Epithelial cell of esophagus (primary cell): ENCODE measurements around the gene PTPMT1.

Source experiments
- DNase-seq: peaks from one replicate; pipeline ENCODE4 v3.0.0; 2010; ENCODE audit warnings: low read depth
- H3K4me3 ChIP-seq: 2 replicates; pipeline ENCODE4 v1.5.1; 2011; ENCODE audit warnings: mild to moderate bottlenecking, low read length, control low read depth
- CTCF ChIP-seq: IDR thresholded peaks from 2 replicates; pipeline ENCODE4 v1.5.1; 2011; ENCODE audit warnings: low read depth, mild to moderate bottlenecking, low read length, control low read depth, inconsistent platforms; ENCODE audit not compliant: insufficient read depth; ENCODE audit errors: missing control alignments

PTPMT1 gene

GRCh38 chr11:47595967-47596366, 30.6 kb downstream of the PTPMT1 start:
- DNase-seq = no peak
- TF ChIP-seq CTCF = no peak
- no peak overlapping the region for H3K4me3 ChIP-seq

DNA sequence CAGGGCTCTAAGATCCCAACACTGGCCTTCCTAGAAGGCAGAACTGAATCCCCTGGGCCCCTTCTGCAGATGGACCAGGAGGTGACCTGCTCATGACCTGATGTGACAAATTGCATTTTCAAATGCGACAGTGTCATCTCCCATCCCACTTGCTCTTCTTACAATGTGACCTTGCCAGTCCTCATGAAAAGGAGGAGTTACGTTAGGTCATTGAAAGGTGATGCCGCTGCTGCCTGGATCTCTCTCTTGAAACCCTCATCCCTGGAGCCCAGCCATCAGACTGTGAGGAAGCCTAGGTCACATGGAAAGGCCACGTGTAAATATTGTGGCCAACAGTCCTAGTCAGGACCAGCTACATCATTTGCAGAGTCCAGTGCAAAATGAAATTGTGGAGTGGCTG, 34.5 kb downstream of the PTPMT1 start:
- no peak overlapping the region for H3K4me3 ChIP-seq
- no peak for TF ChIP-seq CTCF

DNA sequence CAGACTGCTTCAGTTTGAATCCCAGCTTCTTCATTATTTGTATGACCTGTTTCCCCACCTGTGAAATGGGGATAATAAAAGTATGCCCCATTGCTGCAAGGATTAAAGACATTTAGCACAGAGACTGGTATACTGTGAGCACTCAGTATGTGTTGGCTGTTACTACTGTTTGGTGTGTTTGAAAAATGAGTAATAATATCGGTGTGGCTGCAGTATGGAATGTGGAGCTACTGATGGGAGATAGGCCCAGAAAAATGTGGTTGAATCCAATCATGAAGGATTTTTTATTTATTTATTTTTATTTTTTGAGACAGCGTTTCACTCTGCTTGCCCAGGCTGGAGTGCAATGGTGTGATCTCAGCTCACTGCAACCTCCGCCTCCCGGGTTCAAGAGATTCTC, 37.9 kb downstream of the PTPMT1 start:
- H3K4me3 ChIP-seq = no peak overlapping the region
- TF ChIP-seq CTCF = no peak
- no peak for DNase-seq

More for the DNA sequence above, 34.5 kb downstream of the PTPMT1 start:
- no peak for DNase-seq

DNA sequence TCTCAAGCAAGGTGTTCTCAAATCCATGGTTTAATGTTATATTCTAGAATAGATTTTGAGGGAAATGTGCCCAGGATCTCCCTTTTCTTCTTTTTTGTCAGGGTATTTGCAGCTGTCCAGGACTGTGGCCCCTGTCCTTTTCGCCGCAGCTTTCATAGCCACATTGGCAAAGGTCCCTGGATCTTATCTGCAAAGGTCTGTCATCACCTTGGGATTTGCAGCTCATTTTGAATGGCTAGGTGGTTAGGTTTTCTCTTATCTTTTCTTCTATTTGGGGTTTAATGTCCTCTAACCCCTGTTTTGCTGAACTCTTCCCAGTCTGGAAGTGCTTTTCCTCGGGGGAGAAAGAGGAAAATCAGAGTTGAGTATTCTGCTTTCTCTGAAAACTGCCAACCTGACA, 40.5 kb downstream of the PTPMT1 start:
- no peak for TF ChIP-seq CTCF

DNA sequence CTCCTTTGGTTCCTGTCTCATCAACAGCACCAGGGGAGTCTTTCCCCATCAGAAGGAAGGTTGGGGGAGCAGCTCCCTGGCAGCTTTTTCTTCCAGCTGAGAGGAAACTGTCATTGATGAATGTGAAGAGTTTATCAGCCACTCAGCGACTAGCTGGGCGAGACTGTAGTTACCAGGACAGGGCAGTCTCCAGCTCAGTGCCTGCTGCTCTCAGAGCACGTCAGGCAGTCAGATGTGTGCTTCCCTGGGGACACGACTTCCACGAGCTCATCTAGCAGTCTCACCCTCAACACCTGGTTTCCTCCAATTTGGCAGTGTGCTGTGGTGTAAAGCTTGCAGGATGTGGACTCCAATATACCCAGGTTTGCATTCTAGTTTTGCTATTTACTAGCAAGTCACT, 41.3 kb downstream of the PTPMT1 start:
- no peak for DNase-seq
- no peak overlapping the region for H3K4me3 ChIP-seq
- no peak for TF ChIP-seq CTCF

More for the DNA sequence above, 40.5 kb downstream of the PTPMT1 start:
- H3K4me3 ChIP-seq = no peak overlapping the region
- DNase-seq = no peak

DNA sequence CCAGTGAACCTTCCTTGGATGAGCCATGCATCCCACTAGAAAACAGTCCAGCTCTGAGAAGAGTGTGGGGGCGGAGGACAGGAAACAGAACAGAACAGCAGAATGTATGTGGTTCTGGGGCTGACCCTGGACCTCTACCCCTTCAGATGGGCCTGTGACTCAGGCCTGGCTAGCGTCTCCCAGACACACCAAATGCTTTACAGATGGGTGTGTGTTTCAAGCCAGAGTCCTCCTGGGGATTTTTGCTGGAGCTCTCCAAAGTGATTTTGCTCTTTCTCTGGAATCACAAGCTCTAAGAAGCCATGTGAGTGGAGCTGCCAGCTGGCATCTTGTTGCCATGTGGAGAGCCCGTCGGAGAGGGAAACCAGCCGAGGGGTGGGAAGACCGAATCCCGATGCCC, 42.0 kb downstream of the PTPMT1 start:
- no peak for TF ChIP-seq CTCF
- H3K4me3 ChIP-seq = no peak overlapping the region
- no peak for DNase-seq

DNA sequence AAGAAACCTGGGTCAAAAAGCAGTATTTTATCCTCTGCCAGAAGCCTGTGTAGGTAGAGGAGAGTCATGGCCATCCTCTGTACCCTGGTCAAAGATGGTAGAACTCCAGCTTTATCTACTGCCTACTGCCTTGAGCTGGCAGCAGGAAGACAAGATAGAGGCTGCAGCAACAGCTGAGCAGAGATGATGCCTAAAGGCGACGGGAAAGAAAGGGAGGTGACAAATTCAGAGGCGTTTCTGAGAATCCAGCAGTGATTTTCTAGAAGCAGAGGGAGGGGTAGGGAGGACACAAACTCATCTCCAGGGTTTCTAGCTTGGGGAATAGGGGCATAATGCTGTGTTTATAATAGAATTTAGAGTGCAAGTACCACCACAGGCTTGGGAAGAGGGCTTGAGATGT, 44.3 kb downstream of the PTPMT1 start:
- TF ChIP-seq CTCF = no peak
- no peak for DNase-seq
- H3K4me3 ChIP-seq = no peak overlapping the region
